Osteoblast (primary cell): ENCODE results near the gene IKZF2. TPM values are rescaled to one million over a fixed set of nuclear protein-coding genes. Genes with fewer than 3 reads are reported as not detected.

Experiments
- DNase-seq: peaks from one replicate; pipeline ENCODE4 v3.0.0; 2011; ENCODE audit warnings: low spot score, mixed read lengths; ENCODE audit not compliant: insufficient read length; ENCODE audit errors: missing footprints
- H2AFZ ChIP-seq: 2 replicates; pipeline ENCODE4 v1.6.0; 2011; ENCODE audit warnings: mild to moderate bottlenecking, low read length
- H3K27ac ChIP-seq: 2 replicates; pipeline ENCODE4 v1.5.1; 2011; ENCODE audit warnings: mild to moderate bottlenecking, low read depth, low read length, moderate library complexity
- H3K27me3 ChIP-seq: 2 replicates; pipeline ENCODE4 v1.6.0; 2012; ENCODE audit warnings: mild to moderate bottlenecking, control low read depth, inconsistent platforms, low read length, moderate library complexity; ENCODE audit not compliant: insufficient read depth
- H3K36me3 ChIP-seq: 2 replicates; pipeline ENCODE4 v1.5.1; 2011; ENCODE audit warnings: mild to moderate bottlenecking, low read length, control low read depth, moderate library complexity; ENCODE audit not compliant: insufficient read depth
- H3K4me1 ChIP-seq: 2 replicates; pipeline ENCODE4 v1.5.1; 2011; ENCODE audit warnings: mild to moderate bottlenecking, low read length, control low read depth, moderate library complexity; ENCODE audit not compliant: insufficient read depth
- H3K4me2 ChIP-seq: 2 replicates; pipeline ENCODE4 v1.6.0; 2011; ENCODE audit warnings: mild to moderate bottlenecking, low read length; ENCODE audit not compliant: insufficient read depth
- H3K4me3 ChIP-seq: fragments of 200-600 bp; sonication (generic); 3 replicates; pipeline ENCODE4 v1.5.1; 2012; ENCODE audit warnings: mild to moderate bottlenecking, low read length, inconsistent platforms; ENCODE audit not compliant: insufficient read depth
- H3K79me2 ChIP-seq: 2 replicates; pipeline ENCODE4 v1.6.0; 2012; ENCODE audit warnings: mild to moderate bottlenecking, low read length, control low read depth, inconsistent platforms; ENCODE audit not compliant: insufficient read depth
- H3K9me3 ChIP-seq: 2 replicates; pipeline ENCODE4 v1.5.1; 2011; ENCODE audit warnings: low read depth, low read length, control low read depth
- H4K20me1 ChIP-seq: 2 replicates; pipeline ENCODE4 v1.6.0; 2012; ENCODE audit warnings: mild to moderate bottlenecking, low read length, control low read depth; ENCODE audit not compliant: insufficient read depth
- total RNA-seq: library from RNA; depleted of rRNA; stranded (reverse); fragments of >200 nt; gene quantifications from 2 replicates; pipeline ENCODE4 v1.2.3, GENCODE V29; 2012
- TF ChIP-seq, protein P1 (sequence below): IDR thresholded peaks from 2 replicates; pipeline ENCODE4 v1.5.1; 2011; ENCODE audit warnings: mild to moderate bottlenecking, low read depth, low read length, moderate library complexity; ENCODE audit errors: extremely low read depth

Gene IKZF2
- total RNA-seq, 1 donor = 11.9 TPM

DNA sequence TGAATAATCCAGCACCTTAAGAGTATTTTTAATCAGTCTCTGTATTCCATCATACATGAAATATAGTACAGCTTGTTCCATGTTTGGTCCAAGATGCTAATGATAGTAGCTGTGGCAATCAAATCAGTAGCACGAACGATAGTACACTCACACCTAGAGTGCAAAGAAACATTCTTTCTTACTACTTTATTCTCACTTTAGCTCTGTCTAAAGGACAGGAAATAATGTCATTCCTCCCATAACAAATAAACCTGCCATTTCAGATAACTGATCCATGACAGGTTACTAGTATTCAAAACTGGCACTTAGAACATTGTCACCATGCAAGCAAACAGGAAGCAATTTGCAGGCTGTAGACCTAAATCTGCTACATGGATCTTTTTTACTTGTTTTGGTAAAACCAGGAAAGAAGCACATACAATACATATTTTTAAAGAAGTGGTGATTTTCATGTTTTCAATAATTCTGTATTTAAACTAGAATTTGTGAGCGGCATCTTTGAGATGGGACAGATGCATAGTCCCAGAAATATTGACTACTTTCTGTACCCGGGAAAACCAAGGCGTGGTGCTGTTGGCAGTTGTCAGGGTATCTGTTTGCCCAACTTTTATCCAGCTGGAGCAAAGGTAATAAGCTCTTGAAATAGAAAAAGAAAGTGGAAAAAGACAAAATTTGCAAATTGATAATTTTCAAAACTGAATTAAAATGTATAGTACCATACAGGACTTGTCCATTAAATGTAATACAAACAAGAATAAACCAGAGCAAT is 49.5 kb downstream of the IKZF2 start:
- Histone ChIP-seq H3K27me3 (no peaks in the 10 kb centered on the region), H3K4me3 (no peak overlapping the region), H4K20me1 (no peaks in the 10 kb centered on the region), H3K4me1 (no peaks in the 10 kb centered on the region), H3K9me3 (no peaks in the 10 kb centered on the region), H3K36me3 (no peaks in the 10 kb centered on the region), H3K27ac (no peak overlapping the region), H2AFZ (no peak overlapping the region), H3K79me2 (no peaks in the 10 kb centered on the region), H3K4me2 (no peak overlapping the region)
- TF ChIP-seq, protein P1, sequence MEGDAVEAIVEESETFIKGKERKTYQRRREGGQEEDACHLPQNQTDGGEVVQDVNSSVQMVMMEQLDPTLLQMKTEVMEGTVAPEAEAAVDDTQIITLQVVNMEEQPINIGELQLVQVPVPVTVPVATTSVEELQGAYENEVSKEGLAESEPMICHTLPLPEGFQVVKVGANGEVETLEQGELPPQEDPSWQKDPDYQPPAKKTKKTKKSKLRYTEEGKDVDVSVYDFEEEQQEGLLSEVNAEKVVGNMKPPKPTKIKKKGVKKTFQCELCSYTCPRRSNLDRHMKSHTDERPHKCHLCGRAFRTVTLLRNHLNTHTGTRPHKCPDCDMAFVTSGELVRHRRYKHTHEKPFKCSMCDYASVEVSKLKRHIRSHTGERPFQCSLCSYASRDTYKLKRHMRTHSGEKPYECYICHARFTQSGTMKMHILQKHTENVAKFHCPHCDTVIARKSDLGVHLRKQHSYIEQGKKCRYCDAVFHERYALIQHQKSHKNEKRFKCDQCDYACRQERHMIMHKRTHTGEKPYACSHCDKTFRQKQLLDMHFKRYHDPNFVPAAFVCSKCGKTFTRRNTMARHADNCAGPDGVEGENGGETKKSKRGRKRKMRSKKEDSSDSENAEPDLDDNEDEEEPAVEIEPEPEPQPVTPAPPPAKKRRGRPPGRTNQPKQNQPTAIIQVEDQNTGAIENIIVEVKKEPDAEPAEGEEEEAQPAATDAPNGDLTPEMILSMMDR = no peak
- no peak for DNase-seq

DNA sequence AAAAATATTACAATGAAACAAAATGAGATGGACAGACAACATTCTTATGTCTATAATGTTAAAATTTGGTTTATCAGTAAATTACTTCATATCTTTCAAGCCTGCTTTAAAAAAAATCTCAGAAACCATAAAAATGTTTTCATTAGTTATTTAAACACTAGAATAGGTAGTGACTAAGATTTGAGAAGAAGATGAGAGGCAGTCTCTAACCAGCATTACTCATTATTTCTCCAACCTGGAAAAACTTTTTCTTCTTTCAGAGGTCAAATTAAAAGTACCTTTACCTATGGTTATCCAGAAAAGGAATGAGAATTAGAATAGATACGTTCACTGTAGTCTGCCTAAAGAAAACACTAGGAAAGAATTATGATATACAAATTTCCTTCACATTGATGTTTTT is 50.3 kb downstream of the IKZF2 start:
- no peaks in the 10 kb centered on the region for H3K4me1 ChIP-seq
- no peaks in the 10 kb centered on the region for H3K9me3 ChIP-seq
- no peak overlapping the region for H3K27ac ChIP-seq
- H3K79me2 ChIP-seq = no peaks in the 10 kb centered on the region
- TF ChIP-seq, protein P1 = no peak
- H2AFZ ChIP-seq = no peak overlapping the region
- no peak overlapping the region for H3K4me2 ChIP-seq
- no peak for DNase-seq
- H3K36me3 ChIP-seq = no peaks in the 10 kb centered on the region
- H4K20me1 ChIP-seq = no peaks in the 10 kb centered on the region
- H3K27me3 ChIP-seq = no peaks in the 10 kb centered on the region
- no peak overlapping the region for H3K4me3 ChIP-seq

DNA sequence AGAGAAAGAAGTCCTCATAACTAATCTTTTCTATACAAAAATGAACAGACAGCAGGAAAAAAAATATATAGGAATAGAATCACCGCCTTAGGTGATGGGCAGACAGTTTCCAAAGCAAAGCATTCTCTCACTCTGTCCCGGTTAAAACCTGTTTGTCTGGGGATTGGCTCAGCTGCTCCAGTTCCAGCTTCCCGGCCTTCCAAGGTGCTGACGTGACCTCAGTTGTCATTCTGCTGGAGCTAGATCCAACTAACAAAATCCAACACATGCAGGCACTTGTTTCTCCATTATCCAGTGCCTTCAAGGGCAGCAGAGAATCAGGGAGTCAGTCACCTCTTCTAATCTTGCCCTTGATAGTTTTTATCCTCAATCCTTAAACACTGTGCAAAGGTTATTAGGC is 52.8 kb downstream of the IKZF2 start:
- no peaks in the 10 kb centered on the region for H3K79me2 ChIP-seq
- no peak overlapping the region for H2AFZ ChIP-seq

DNA sequence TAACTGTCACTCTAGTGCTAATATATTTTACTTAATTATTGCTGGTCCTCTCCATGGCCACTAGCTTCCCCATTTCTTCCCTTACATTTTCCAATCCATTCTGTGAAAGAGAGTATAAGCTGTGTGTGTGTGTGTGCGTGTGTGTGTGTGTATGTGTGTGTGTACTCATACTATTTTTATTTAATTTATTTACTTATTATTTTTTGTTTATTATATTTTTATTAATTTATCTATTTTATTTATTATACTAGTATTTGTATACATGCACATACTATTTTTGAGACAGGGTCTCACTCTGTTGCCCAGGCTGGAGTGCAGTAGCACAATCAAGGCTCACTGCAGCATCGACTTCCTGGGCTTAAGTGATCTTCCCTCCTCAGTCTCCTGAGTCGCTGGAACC is 59.6 kb downstream of the IKZF2 start:
- no peaks in the 10 kb centered on the region for H3K9me3 ChIP-seq
- no peak overlapping the region for H3K27ac ChIP-seq
- no peak overlapping the region for H3K4me2 ChIP-seq
- TF ChIP-seq, protein P1 = no peak
- H2AFZ ChIP-seq = no peak overlapping the region
- no peak for DNase-seq
- H3K4me1 ChIP-seq = peaks cover 12% of the 10 kb centered on the region
- H3K79me2 ChIP-seq = no peaks in the 10 kb centered on the region
- no peaks in the 10 kb centered on the region for H3K27me3 ChIP-seq
- H4K20me1 ChIP-seq = no peaks in the 10 kb centered on the region
- no peak overlapping the region for H3K4me3 ChIP-seq
- H3K36me3 ChIP-seq = no peaks in the 10 kb centered on the region

More for the DNA sequence above, 52.8 kb downstream of the IKZF2 start:
- H3K4me3 ChIP-seq = no peak overlapping the region
- no peaks in the 10 kb centered on the region for H3K9me3 ChIP-seq
- no peaks in the 10 kb centered on the region for H3K4me1 ChIP-seq
- H4K20me1 ChIP-seq = no peaks in the 10 kb centered on the region
- H3K36me3 ChIP-seq = no peaks in the 10 kb centered on the region
- H3K27ac ChIP-seq = no peak overlapping the region
- TF ChIP-seq, protein P1 = no peak
- no peak for DNase-seq
- no peaks in the 10 kb centered on the region for H3K27me3 ChIP-seq
- no peak overlapping the region for H3K4me2 ChIP-seq
